Measurements from ENCODE around the gene SPDYE1. TPM values are rescaled to one million over a fixed set of nuclear protein-coding genes. Genes with fewer than 3 reads are reported as not detected.
"Not testable (repeated sequence)": the region's sequence is repeated elsewhere in the genome, so short reads cannot be mapped to it uniquely, and the experiment has no call there.

The SPDYE1 gene, protein sequence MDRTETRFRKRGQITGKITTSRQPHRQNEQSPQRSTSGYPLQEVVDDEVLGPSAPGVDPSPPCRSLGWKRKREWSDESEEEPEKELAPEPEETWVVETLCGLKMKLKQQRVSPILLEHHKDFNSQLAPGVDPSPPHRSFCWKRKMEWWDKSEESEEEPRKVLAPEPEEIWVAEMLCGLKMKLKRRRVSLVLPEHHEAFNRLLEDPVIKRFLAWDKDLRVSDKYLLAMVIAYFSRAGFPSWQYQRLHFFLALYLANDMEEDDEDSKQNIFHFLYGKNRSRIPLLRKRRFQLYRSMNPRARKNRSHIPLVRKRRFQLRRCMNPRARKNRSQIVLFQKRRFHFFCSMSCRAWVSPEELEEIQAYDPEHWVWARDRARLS
- under 1 TPM in 1 of 3 donors, not detected in 2; 0.22 TPM for polyA plus RNA-seq

DNA sequence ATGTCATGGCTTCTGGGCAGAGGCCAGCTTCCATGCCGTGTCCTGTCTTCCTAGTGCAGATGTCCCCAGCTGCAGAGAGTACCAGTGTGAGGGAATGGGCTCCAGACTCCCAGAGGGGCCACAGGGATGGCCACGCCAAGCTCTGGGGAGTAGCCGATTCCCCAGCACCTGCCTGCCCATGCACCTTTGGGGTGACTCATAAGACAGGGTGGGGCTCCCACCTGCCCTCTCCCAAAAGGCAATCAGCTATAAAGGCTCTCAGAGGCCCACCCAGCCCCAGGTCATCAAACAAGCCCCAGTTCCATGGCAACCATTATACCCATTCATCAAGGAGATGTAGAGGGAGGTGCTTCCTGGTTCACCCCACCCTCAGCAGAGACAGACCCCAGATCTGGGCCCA is at the start of gene SPDYE1:
TSS of gene SPDYE1 (plus strand) at position 366 of the 400 bp plus-strand sequence. CDS start 2,053 bp downstream, outside the sequence.
- H3K27ac Mint-ChIP-seq; H3K36me3 Mint-ChIP-seq; H3K27me3 Mint-ChIP-seq (ENCODE audit: low read depth in 3 of 3); H3K4me3 Mint-ChIP-seq; H3K4me1 Mint-ChIP-seq; DNase-seq; H3K9me3 Mint-ChIP-seq: not testable (repeated sequence)

DNA sequence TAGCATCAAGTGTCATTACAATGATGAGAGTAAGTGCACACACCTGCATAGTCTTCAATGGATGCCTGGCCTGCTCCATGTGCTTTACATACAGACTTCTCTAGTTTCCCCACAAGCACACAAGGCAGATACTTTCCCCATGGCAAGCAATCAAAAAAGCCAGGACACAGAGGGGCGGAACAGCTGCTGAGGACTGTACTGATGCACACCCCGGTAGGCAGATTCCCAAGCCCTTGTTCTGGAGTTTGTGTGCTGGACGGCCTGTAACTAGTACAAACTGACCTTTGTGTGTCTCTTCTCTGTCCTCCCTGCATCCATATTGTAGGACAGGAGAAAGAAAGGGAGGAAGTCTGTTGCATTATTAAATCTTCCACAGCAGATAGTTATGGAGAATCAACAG is 45.7 kb upstream of the SPDYE1 start:
- H3K27ac Mint-ChIP-seq: no peak overlapping the region
- H3K36me3 Mint-ChIP-seq: peaks cover 4 to 42% (median 20%) of the 10 kb centered on the region in 3 donors
- H3K4me1 Mint-ChIP-seq: no peaks in the 10 kb centered on the region
- no peaks in the 10 kb centered on the region for H3K9me3 Mint-ChIP-seq
- H3K27me3 Mint-ChIP-seq (ENCODE audit: low read depth in 3 of 3): no peaks in the 10 kb centered on the region
- DNase-seq: no peak
- no peak overlapping the region for H3K4me3 Mint-ChIP-seq

DNA sequence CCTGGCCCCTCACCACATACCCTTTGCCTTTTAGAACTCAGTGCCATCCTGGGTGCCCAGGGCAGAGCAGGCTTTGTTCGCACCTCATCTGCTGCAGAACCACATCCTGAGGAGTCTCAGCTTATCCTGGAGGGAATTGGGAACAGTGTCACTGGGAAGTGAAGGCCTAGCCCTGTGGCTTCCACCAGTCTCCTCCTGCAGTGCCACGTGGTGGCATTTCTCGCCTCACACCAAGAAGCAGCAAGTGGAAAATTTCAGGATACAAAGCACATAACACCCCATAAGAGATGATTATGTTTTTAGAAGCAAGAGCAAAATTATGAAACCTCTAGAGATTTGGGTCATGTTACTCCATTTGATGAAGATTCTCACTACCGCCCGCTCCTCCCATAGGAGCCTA is 44.6 kb upstream of the SPDYE1 start:
- no peak overlapping the region for H3K27ac Mint-ChIP-seq

DNA sequence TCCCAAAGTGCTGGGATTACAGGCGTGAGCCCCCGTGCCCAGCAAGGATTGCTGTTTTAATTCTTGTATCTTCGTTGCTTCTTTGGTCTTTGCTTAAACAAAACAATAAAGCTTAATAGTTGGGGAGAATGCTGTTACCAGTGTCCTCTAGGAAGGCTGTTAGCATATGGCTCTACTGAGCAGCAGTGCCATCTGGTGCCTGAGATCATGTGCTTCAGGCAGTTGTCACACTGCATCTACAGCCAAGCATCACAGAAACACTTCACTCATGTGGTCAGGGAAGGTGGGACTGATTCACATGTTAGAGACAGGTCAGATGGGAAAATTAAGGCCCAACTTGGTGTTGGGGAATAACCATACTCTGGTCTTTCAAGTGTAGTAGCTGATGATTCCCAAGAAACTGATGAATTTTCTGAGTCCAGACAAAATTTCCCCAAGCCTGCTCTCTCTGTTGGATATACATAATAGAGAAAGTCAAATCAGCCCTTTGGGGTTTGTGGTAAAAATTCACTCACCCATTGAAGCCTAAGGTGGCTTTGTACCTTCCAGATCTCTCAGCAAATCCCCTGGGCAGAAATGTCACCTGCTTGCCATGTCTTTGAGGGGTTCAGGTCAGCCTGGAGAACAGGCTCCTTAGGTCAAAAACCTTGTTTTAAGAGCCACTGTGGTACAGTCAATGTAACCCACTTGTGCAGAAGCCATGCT is 43.0 kb upstream of the SPDYE1 start:
- DNase-seq: no peak
- H3K36me3 Mint-ChIP-seq: peaks cover 8 to 36% (median 16%) of the 10 kb centered on the region in 3 donors
- no peaks in the 10 kb centered on the region for H3K9me3 Mint-ChIP-seq
- H3K27me3 Mint-ChIP-seq (ENCODE audit: low read depth in 3 of 3): no peaks in the 10 kb centered on the region
- H3K4me3 Mint-ChIP-seq: no peak overlapping the region
- H3K27ac Mint-ChIP-seq: no peak overlapping the region
- H3K4me1 Mint-ChIP-seq: no peaks in the 10 kb centered on the region

More for the DNA sequence above, 44.6 kb upstream of the SPDYE1 start:
- DNase-seq: no peak
- no peaks in the 10 kb centered on the region for H3K27me3 Mint-ChIP-seq (ENCODE audit: low read depth in 3 of 3)
- H3K4me3 Mint-ChIP-seq: no peak overlapping the region
- no peaks in the 10 kb centered on the region for H3K9me3 Mint-ChIP-seq
- no peaks in the 10 kb centered on the region for H3K4me1 Mint-ChIP-seq
- peaks cover 4 to 37% (median 12%) of the 10 kb centered on the region in 3 donors for H3K36me3 Mint-ChIP-seq

DNA sequence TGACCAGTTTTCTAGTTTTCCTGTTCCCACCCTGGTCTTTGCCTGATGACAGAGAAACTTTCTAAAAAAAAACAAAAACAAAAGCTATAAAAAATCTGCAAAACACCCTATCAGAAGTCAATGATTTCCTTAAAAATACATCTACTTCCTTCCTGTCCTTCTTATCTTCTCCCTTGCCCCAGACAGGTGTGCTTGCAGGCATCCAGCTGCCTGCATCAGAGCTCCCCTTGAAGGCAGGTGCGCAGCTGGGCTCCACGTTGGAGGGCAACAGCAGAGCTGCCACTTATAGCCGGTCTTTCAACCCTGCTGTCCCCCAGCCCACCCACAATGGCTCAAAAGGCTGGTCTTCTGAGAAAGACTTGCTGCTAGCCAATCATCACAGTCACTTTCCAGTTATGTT is 41.7 kb upstream of the SPDYE1 start:
- Mint-ChIP-seq H3K4me3 (no peak overlapping the region), H3K27ac (no peak overlapping the region)
- no peak for DNase-seq

DNA sequence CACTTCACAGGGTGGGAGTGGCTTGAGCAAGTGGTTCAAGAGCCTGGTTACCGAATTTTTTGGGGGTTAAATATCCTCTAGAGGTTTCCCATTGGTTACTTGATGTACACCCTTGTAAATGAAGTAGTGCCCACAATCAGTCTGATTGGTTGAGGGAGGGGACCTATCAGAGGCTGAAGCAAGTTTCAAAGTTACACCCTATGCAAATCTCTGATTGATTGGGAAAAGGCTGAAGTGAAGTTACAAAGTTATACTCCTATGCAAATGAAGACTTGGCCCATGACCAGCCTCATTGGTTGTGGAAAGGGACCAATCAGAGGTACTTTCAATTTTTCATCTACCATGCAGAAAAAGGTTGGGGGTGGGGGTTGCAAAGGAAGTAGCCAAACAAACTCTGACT is 36.8 kb upstream of the SPDYE1 start:
- H3K27ac Mint-ChIP-seq: no peak overlapping the region
- no peak overlapping the region for H3K4me3 Mint-ChIP-seq
- H3K4me1 Mint-ChIP-seq: no peaks in the 10 kb centered on the region
- H3K27me3 Mint-ChIP-seq (ENCODE audit: low read depth in 3 of 3): no peaks in the 10 kb centered on the region
- H3K36me3 Mint-ChIP-seq: peaks cover 14 to 18% (median 14%) of the 10 kb centered on the region in 3 donors
- no peak for DNase-seq
- H3K9me3 Mint-ChIP-seq: no peaks in the 10 kb centered on the region

More for the DNA sequence above, 41.7 kb upstream of the SPDYE1 start:
- Mint-ChIP-seq H3K36me3 (peaks cover 17 to 36% (median 20%) of the 10 kb centered on the region in 3 donors), H3K27me3 (ENCODE audit: low read depth in 3 of 3) (no peaks in the 10 kb centered on the region), H3K4me1 (no peaks in the 10 kb centered on the region), H3K9me3 (no peaks in the 10 kb centered on the region)

DNA sequence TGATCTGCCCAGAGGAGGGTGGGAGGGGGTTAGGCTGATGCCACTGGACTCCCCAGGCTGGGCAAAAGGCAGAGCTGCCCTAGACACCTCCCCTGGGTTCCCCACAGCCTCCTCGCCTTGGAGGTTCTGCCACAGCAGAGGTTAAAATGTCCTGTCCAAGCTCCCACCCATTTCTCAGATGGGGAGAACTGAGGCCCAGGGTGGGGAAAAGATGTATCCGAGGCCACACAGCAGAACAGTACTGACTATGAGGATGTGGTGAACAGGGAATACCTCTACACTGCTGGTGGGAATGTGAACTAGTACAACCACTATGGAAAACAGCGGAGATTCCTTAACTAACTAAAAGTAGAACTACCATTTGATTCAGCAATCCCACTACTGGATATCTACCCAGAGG is 31.3 kb upstream of the SPDYE1 start:
- H3K4me3 Mint-ChIP-seq; H3K27ac Mint-ChIP-seq; H3K27me3 Mint-ChIP-seq (ENCODE audit: low read depth in 3 of 3): not testable (repeated sequence)

DNA sequence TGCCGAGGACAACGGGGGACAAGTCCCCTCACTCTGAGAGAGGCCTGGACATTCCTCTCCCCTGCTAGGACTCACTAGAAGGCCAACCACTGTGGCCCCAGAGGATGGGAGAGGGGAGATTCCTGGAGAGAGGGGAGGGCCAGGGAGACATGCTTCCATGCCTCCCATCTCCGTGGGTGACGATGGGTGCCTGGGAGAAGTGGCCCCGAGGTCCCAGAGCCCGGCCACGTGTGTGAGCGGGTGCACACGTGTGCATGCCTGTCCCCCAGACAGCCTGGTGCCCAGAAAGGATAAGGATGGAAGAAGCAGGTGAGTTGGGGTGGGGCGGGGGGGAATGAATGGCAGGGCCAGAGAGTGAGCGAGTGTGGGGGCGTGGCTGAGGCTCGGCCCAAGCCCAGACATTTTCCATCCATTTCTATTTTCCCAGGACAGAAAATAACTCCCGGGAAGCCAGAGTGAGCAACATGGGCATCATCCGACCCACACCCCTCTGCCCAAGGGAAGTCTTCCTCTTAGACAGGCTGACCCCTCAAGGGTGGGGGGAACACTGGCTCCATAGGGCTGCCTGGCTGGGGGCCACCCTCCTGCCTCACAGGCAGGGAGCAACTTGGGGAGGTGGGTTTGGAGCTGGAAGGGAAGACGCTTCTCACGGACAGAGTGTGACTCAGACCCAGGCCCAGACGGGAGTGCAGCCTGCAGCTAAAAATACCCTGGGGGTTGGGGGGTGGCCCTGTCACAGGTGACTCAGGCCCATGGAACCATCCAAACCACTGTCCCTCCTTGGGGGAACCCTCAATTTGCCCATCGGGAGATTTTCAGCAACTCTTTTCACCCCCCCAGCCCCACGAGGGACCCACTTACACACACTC is 29.3 kb upstream of the SPDYE1 start:
- H3K4me1 Mint-ChIP-seq; DNase-seq; H3K4me3 Mint-ChIP-seq; H3K9me3 Mint-ChIP-seq; H3K27ac Mint-ChIP-seq; H3K36me3 Mint-ChIP-seq; H3K27me3 Mint-ChIP-seq (ENCODE audit: low read depth in 3 of 3): not testable (repeated sequence)

More for the DNA sequence above, 31.3 kb upstream of the SPDYE1 start:
- H3K36me3 Mint-ChIP-seq, DNase-seq, H3K9me3 Mint-ChIP-seq, H3K4me1 Mint-ChIP-seq: not testable (repeated sequence)

DNA sequence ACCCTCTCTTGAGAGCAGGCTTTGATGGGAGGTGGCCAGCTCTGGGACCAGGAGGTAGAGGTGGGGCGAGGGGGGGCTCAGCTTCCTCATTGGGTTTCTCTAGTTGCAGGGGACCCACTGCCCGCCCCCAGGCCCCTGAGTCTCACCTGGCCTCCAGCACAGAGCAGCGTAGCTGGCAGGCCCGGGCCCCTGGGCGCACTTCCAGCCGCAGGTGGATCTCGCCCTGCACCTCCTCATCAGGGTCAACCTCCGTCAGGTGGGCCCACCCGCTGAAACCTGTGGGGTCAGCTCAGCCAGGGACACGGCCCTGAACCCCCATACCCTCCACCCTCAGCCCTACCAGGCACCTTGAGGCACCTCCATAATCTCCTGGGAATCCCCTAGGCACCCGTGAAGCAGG is 28.1 kb upstream of the SPDYE1 start:
- not testable (repeated sequence) for H3K4me1 Mint-ChIP-seq; DNase-seq; H3K4me3 Mint-ChIP-seq; H3K27ac Mint-ChIP-seq; H3K36me3 Mint-ChIP-seq; H3K9me3 Mint-ChIP-seq; H3K27me3 Mint-ChIP-seq (ENCODE audit: low read depth in 3 of 3)

DNA sequence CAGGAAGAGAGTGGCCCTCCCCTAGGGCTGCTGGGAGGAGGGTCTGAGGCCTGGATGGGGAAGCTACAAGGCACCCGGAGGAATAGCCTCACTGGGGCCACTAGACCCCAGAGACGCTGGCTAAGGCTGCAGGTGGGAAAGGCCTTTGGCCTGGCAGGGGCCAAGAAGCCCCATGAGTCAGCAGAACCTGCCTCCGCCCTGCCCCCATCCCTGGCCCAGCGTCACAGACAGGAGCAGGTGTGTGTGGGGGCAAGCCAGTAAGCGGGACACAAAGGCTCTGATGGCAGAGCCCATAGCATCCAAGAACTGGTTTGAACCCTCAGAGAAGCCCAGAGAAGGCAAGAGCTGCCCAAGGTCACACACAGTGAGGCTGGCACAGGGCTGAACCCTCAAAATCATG is 27.0 kb upstream of the SPDYE1 start:
- not testable (repeated sequence) for H3K36me3 Mint-ChIP-seq, H3K27ac Mint-ChIP-seq, H3K9me3 Mint-ChIP-seq

DNA sequence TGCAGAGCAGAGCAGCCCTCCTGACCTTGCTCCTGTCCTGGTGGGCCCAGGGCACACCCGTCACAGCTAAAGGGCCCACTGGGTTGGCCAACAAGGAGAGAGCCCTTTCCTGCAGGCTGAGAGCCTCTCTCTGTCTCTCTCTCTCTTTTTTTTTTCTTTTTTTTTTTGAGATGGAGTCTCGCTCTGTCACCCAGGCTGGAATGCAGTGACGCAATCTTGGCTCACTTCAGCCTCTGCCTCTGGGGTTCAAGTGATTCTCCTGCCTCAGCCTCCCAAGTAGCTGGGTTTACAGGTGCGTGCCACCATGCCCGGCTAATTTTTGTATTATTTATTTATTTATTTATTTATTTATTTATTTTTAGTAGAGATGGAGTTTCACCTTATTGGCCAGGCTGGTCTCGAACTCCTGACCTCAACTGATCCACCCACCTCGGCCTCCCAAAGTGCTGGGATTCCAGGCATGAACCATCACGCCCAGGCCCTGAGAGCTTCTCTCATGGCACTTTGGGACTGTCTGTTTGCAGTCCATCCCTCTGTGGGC is 23.6 kb upstream of the SPDYE1 start:
- not testable (repeated sequence) for H3K4me1 Mint-ChIP-seq, DNase-seq

More for the DNA sequence above, 27.0 kb upstream of the SPDYE1 start:
- H3K4me1 Mint-ChIP-seq; H3K27me3 Mint-ChIP-seq (ENCODE audit: low read depth in 3 of 3); DNase-seq; H3K4me3 Mint-ChIP-seq: not testable (repeated sequence)

DNA sequence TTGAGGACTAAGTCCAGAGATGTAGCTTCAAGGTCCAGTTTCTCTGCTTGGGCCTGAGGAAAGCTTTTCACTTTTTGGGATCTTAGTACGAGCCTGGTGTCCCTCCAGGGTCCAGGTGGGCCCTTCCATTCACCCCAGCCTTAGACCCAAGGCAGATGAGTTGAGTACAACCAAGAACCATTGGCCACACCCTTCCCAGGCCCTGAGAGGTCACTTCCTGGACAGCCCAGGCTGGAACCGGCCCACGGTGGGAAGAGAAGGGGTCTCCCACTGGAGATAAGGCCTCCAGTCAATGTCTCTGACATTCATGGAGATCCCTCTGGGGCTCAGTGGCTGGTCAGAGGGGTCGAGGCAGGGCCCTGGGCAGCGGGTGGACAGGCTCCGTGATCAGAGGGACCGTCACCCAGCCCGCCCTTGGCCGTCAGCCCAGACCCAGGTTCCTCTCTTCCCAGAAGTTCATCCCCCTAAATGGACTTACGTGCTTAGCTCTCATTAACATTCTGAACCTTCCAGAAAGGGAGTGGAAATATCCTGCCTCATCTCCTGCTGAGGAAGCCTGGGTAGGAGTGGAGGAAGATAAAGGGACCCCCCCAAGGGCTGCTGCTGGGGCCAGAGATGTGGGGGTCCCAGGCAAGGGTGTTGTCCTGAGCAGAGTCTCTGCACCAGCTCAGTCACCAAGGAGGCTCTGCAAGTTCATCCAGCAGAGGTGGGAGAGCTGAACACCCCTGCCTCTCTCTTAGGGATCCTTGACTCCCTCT is 22.8 kb upstream of the SPDYE1 start:
- not testable (repeated sequence) for H3K36me3 Mint-ChIP-seq; H3K27ac Mint-ChIP-seq; H3K27me3 Mint-ChIP-seq (ENCODE audit: low read depth in 3 of 3); H3K4me3 Mint-ChIP-seq; DNase-seq; H3K4me1 Mint-ChIP-seq; H3K9me3 Mint-ChIP-seq

More for the DNA sequence above, 23.6 kb upstream of the SPDYE1 start:
- H3K27me3 Mint-ChIP-seq (ENCODE audit: low read depth in 3 of 3); H3K4me3 Mint-ChIP-seq; H3K36me3 Mint-ChIP-seq; H3K27ac Mint-ChIP-seq; H3K9me3 Mint-ChIP-seq: not testable (repeated sequence)

DNA sequence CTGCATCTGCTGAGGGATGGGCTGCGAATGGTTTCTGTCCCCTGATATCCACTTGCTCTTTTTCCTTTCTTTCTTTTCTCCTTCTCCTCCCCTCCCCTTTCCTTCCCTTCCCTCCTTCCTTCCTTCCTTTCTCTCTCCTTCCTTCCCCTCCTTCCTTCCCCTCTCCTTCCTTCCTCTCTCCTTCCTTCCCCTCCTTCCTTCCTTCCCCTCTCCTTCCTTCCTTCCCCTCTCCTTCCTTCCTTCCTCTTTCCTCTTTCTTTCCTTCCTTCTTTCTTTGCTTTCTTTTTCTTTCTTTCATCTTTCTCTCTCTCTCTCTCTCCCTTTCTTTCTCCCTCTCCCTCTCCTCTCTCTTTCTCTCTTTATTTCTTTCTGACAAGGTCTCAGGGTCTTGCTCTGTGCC is 20.2 kb upstream of the SPDYE1 start:
- Mint-ChIP-seq H3K4me1 (no peaks in the 10 kb centered on the region), H3K4me3 (no peak overlapping the region), H3K27me3 (ENCODE audit: low read depth in 3 of 3) (peaks cover 0 to 1% (median 0%) of the 10 kb centered on the region in 3 donors), H3K27ac (no peak overlapping the region), H3K9me3 (no peaks in the 10 kb centered on the region), H3K36me3 (peaks cover 0 to 4% (median 3%) of the 10 kb centered on the region in 3 donors)
- DNase-seq: no peak

Data from immature natural killer cell (primary cell).